DLD1 (cell line): Measurements from ENCODE around the gene CHST14.
"Not testable (repeated sequence)": the region's sequence is repeated elsewhere in the genome, so short reads cannot be mapped to it uniquely, and the experiment has no call there.

Experiments used
- in situ Hi-C: cut with HindIII; loops from 2 replicates; pipeline ENCODE4 v1.10.0; 2017; ENCODE audit warnings: low sequenced_read_pairs

Gene CHST14

GRCh38 chr15:40440743-40441564, 29.8 kb upstream of the CHST14 start, which contains the start of gene BAHD1:
BAHD1 (plus strand) TSS chr15:40440953; CDS start chr15:40458465, 17,512 bp downstream.
- in situ Hi-C loops = no loop called here

DNA sequence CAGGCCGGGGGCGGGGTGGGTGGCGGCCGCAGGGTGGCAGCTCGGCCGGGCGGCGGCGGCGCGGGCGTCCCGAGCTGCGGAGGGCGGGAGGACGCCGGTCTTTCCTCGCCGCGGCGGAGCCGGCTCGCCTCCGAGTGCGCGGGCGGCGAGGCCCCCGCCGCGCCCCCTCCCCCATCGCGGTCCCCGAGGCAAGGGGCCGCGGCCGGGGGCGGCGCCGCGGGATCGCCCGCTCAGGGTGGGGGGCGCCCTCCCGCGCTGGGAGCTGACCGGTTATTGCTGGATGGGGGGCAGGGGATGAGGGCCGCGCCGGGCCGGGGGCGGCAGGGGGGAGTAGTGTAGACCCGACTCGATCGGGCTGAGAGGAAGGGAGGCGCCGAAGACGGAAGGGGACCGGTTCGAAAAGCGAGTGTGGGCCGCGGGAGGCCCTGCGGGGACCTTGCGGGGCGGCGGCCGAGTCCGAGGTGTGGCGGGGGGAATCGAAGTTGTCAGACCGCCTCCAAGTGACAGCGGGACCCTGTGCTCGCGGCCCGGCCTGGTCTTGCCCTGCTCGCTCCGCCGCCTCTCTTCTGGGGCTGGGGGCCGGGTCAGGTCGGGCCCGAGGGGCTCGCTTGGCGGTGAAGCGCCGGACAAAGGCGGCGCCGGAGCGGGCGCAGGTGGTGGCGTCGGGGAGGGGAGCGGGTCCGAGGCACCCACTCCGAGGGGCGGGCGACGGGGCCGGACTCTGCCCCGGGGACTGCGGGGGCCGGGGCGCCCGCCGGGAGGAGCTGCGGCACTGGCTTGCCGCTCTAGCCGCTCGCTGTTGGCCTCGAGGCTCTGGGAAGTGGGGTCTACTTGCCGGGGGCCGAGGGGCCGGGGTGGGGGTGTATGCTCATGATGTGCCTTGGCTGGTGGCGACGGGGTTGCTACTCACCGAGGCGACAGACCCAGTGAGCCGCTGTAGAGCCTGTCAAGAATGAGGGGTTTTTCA, 28.9 kb upstream of the CHST14 start:
- in situ Hi-C loops = no loop called here

- in situ Hi-C loops = no loop called here
These were observed 27.5 kb upstream of the CHST14 start for GRCh38 chr15:40443255-40443654.

DNA sequence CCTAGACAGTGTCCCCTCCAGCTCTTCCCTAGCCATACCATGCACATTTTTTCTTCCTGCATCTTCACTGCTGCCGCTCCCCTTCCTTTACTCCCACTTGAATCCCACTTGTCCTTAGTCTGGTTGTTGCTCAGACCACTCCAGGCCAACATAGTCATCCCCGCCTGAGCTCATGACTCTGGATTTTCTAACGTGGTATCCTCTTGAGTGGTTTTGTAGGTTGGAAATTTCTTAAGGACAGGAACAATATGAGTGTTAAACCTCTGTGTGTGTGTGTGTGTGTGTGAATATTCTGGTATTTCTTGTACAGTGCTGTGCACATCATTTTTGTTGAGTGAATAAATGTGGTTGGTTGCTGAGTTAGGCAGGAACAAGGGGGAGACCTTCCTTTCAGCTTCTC, 26.9 kb upstream of the CHST14 start:
- in situ Hi-C loops = no loop called here

GRCh38 chr15:40444736-40445135, 26.0 kb upstream of the CHST14 start:
- in situ Hi-C loops = no loop called here

GRCh38 chr15:40445421-40445922, 25.3 kb upstream of the CHST14 start:
- in situ Hi-C loops = no loop called here

DNA sequence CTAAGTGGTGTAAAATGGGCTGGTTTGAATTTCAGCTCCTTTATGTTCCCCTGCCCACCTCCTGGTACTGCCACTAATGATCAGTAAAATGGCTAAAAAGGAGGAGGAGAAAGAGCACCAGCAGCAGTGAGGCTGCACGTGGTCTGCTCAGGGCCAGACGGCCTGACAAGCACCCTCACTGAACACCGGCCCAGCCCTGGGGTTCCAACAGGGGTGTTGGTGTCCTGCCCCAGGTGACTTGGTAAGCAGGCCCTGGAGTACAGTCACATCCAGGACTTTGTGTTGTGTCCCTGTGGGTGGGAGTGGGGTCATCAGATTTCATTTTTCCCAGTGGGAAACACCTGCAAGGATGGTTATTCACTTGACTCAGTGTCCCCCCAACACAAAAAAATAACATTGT, 24.6 kb upstream of the CHST14 start:
- in situ Hi-C loops = no loop called here

GRCh38 chr15:40448354-40448753, 22.4 kb upstream of the CHST14 start:
- in situ Hi-C loops = no loop called here

DNA sequence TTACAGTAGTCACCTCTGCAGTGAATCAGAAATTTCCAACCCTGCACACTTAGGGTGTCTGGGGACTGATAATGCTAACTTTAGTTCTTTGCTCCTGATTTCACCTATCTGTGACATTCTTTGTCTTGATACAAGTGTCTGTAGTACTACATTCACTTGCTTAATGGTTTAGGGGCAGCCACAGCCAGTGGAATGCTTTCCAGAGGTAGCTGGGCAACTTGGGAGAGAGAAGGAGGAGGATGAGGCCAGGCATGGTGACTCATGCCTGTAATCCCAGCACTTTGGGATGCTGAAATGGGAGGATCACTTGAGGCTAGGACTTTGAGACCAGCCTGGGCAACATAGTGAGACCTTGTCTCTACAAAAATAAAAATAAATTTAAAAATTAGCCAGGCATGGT, 21.5 kb upstream of the CHST14 start:
- in situ Hi-C loops = no loop called here

DNA sequence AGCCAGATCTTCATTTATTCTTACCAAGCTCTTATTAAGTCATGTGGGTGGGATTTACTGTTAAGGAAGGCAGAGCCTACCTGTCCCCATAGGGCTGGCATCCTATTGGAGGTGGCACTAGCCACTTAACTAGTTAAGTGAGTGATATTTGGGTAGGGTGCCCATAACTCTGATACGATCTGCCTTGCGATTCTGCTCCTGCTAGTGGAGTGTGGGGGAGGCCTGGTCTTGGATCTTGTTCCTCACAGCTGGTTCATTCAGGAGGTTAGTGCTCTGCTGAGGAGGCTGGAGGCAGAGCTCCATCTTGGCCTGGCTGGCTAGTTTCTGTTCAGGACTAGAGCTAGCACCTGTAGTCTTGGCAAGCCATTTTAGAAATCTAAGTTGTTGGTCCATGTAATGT, 20.7 kb upstream of the CHST14 start:
- in situ Hi-C loops = no loop called here

GRCh38 chr15:40451527-40452158, 19.1 kb upstream of the CHST14 start:
- in situ Hi-C loops = no loop called here

- in situ Hi-C loops = no loop called here
These were observed 18.3 kb upstream of the CHST14 start for GRCh38 chr15:40452296-40453090.

GRCh38 chr15:40453941-40454340, 16.8 kb upstream of the CHST14 start:
- in situ Hi-C loops = not testable (repeated sequence)

GRCh38 chr15:40454904-40455391, 15.8 kb upstream of the CHST14 start:
- in situ Hi-C loops = no loop called here

GRCh38 chr15:40456299-40456712, 14.5 kb upstream of the CHST14 start:
- in situ Hi-C loops = no loop called here

- in situ Hi-C loops = no loop called here
These were observed 14.0 kb upstream of the CHST14 start for GRCh38 chr15:40456738-40457137.

- in situ Hi-C loops = no loop called here
These were observed 12.1 kb upstream of the CHST14 start for GRCh38 chr15:40458495-40459371.

GRCh38 chr15:40459391-40460015, 11.3 kb upstream of the CHST14 start:
- in situ Hi-C loops = no loop called here

DNA sequence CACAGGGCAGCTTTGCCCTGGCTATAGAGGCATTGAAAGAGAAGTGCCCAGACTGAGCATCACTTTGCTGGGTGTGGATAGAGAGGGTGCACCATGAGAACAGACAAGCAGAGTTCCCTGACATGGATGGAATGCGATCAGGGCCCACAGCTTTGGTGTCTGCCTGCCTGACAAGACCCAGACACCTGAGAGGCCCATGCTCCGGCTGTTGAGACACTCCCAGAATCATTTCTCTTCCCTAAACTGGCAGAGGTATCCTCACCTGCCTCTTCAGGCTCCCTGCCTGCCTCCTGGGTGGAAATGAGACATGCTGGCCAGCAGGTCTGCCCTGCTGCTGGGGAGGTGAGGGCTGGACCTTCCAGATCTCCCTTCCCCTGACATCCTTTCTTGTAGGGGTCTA, 10.4 kb upstream of the CHST14 start:
- in situ Hi-C loops = no loop called here
